Posterior cingulate gyrus (tissue), 11 donors: ENCODE data around the gene RGS19.

Experiments used
- DNase-seq, 10 donors: peaks; one replicate each; pipeline versions ENCODE4 v3.0.0 to v3.0.0-alpha.2; 2020 to 2021; ENCODE audit warnings: mixed read lengths in 3 of 10
- intact Hi-C: fragments of 100-400 bp; cut with DNase I; formaldehyde crosslinking; loops from one replicate; pipeline ENCODE4 v1.15.1; 2023

Gene RGS19

DNA sequence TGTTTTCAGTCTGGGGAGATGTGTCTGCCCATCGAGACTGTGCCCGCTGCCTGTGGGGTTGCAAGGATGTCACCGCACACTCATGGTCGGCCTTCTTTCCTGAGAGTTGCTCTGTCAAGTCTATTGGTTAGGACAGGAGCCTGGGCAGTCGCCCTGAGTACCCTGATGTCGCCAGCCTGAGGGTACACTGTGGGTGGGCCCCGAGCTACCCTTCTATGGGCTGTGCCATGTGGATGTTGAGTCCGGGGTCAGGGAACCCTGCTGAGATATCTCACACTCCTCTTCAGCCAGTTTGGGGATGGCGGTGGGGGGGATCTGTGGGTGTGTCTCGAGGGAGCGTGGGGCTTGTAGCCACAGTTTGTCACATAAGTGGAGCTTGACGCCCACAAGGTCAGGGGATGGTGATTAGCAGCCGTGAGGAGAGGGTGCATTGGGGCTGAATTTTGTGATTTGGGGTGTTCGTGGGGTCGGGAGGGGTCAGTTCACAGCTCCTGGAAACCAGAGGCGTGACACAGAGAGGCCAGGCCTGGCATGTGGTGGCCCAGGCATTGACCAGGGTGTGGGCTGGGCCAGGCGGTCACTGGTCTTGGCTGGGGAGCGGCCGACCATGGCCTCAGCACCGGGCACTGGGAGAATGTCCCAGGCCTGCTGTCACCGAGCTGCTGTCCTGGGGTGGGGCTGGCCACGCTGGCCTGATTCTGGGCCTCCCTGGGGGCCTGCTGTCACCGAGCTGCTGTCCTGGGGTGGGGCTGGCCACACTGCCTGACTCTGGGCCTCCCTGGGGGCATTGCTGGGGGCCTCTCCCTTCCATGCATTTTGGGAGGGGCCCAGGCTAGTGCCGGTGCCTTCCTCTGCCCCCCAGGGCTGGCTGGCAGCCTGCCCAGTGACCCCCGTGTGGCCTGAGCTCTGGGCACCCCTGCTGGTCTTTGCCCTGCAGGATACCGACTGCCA, 29.7 kb upstream of the RGS19 start:
- DNase-seq: peak in 1 of 10 donors; percentile 72

GRCh38 chr20:64107736-64108457, 28.6 kb upstream of the RGS19 start:
- peak in 2 of 10 donors; percentile 90 for DNase-seq
- intact Hi-C loops: no loop called here

More for the DNA sequence above, 29.7 kb upstream of the RGS19 start:
- intact Hi-C loops: no loop called here

- peak in 5 of 10 donors; percentile 57 to 94 (median 89) for DNase-seq
- intact Hi-C loops: no loop called here
These were observed 27.8 kb upstream of the RGS19 start, which contains the start of gene NPBWR2 for GRCh38 chr20:64106981-64107735. Gene NPBWR2, minus strand, starts transcription at chr20:64107565. Its CDS starts 734 bp downstream, at chr20:64106831.

- intact Hi-C loops: no loop called here
These were observed 27.2 kb upstream of the RGS19 start for GRCh38 chr20:64106435-64106961.

DNA sequence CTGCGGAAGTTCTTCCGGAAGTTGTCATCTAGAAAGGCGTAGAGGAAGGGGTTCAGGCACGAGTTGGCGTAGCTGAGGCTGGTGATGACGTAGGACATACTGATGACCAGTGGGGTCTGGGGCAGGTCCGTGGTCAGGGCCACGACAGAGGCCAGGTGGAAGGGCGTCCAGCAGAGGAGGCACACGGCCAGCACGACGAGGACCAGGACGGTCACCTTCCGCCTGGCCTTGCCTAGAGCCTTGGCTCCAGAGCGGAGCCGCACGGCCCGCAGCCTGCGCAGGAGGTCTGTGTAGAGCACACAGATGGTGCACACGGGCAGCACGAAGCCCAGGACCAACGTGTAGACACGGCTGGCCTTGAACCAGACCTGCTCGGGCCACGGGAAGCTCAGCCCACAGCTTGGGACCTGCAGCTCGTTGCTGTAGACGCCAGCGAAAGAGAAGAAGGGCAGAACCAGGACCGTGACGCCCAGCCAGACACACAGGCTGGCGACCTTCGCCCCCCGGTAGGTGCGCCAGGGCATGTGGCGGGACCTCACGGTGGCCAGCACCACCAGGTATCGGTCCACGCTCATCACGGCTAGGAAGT, 26.6 kb upstream of the RGS19 start:
- intact Hi-C loops: no loop called here

More at GRCh38 chr20:64106435-64106961, 27.2 kb upstream of the RGS19 start:
- DNase-seq: peak in 4 of 10 donors; percentile 4 to 65 (median 31)

GRCh38 chr20:64104667-64105451, 25.5 kb upstream of the RGS19 start:
- intact Hi-C loops: no loop called here
- peak in 6 of 10 donors; percentile 5 to 72 (median 26) for DNase-seq

More for the DNA sequence above, 26.6 kb upstream of the RGS19 start:
- DNase-seq: peak in 5 of 10 donors; percentile 6 to 79 (median 59)

GRCh38 chr20:64103871-64104666, 24.8 kb upstream of the RGS19 start:
- intact Hi-C loops: no loop called here
- peak in 5 of 10 donors; percentile 10 to 66 (median 50) for DNase-seq

- intact Hi-C loops: no loop called here
- DNase-seq: peak in 8 of 10 donors; percentile 10 to 95 (median 74)
These were observed 23.5 kb upstream of the RGS19 start for GRCh38 chr20:64102647-64103354.

- peak in 8 of 10 donors; percentile 14 to 90 (median 29) for DNase-seq
- intact Hi-C loops: no loop called here
These were observed 22.7 kb upstream of the RGS19 start for GRCh38 chr20:64101731-64102621.

DNA sequence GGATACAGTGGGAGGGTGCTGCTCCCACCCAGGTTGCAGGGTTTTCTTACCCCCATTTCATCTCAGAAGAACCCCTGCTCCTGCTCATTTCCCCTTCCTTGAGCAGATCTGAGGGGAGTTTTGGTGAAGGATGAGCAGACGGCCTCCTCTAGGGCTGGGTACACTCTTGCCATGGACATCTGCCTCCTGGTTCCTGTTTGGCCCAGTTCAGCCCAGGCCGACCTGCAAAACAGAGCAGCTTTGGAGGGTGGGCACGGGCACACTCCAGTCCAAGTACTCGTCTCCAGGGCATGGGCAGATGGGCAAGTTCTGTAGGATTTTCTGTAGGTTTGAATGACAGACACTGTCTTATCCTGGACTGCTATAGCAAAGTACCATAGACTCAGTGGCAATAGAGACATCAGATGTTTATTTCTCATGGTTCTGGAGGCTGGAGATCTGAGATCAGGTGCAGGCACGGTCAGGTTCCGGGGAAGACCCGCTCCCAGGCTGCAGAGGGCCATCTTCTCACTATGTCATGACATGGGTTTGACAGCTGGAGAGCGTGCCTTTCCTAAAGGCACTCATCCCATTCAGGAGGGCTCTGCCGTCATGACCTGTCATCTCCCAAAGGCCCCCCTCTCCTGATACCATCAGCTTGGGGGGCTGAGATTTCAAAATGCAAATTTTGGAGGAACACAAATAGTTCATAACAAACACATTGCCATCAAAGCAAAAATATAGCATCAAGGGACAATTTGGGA, 21.8 kb upstream of the RGS19 start:
- intact Hi-C loops: no loop called here
- DNase-seq: peak in 6 of 10 donors; percentile 2 to 75 (median 34)

DNA sequence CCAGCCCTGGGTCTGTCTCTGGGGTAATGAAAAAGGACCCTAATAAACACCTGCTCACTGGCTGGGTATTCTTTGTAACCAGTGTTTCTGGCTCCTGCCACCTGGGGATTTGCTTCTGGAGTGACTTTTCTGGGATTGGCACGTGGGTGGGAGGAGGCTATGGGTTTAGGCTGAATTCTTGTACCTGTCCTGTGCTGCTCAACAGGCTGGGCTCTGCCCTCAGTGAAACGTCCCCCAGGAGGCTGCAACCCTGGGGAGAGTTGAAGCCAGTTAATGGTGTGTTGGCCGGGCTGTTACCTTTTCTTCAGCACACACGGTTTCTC, 21.2 kb upstream of the RGS19 start:
- intact Hi-C loops: no loop called here
- DNase-seq: peak in 2 of 10 donors; percentile 30 to 57

DNA sequence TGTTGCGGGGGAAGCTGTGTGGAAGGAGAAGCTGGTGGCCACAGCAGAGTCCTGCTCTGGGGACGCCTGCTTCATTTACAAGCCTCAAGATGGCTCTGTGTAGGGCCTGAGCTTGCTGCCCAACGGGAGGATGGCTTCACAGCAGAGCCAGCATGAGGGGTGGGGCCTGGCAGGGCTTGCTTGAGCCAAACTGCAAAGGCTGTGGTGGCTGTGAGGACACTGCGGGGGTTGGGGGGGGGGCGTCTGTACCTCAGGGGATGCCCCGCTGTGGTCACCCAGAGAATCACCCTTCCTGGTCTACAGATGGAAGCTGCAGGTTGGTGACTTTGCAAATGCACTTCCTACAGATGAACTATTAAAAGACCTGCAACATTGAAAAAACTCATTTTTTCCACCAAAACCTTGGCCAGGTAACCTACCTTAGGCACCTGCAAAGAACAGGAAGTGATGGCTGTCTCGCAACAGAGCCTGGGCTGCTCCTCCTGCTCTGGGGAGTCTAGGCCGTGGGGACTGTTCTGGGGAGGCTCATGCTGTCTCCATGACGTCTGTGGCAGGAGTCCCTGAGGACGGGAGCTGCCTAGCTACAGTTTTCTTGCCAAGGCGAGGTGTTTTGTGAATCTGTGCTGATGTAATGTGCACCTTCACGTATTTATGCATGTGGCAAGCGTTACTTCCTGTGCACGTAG, 20.7 kb upstream of the RGS19 start:
- DNase-seq: peak in 6 of 10 donors; percentile 14 to 88 (median 66)
- intact Hi-C loops: no loop called here

GRCh38 chr20:64099086-64099786, 19.9 kb upstream of the RGS19 start:
- DNase-seq: peak in 4 of 10 donors; percentile 45 to 92 (median 80)
- intact Hi-C loops: no loop called here

GRCh38 chr20:64098471-64099013, 19.2 kb upstream of the RGS19 start:
- intact Hi-C loops: no loop called here
- DNase-seq: peak in 2 of 10 donors; percentile 58 to 83
